ENCODE data around the gene NPDC1. TPM values are rescaled to one million over a fixed set of nuclear protein-coding genes. Genes with fewer than 3 reads are reported as not detected.

NPDC1 gene
- total RNA-seq, 2 experiments from 2014 or later, result 15.3 to 16.0 TPM

GRCh38 chr9:136995772-136996311 lies 50.1 kb downstream of the NPDC1 start:
- intact Hi-C loops (cut with DNase I, micrococcal nuclease), result no loop called here
- DNase-seq (no peak), ATAC-seq (ENCODE audit: poor library complexity) (no peak)
- peaks cover 50% of the 10 kb centered on the region for H3K4me1 Mint-ChIP-seq (ENCODE audit: low read depth)
- Histone ChIP-seq H3K27me3 (ENCODE audit: control insufficient read depth in 1 of 2, insufficient read depth in 2 of 2, low read length in 2 of 2) (peaks cover 0 to 4% of the 10 kb centered on the region in 2 experiments), H3K4me1 (ENCODE audit: insufficient read depth, low read length) (peaks cover 87% of the 10 kb centered on the region), H3K36me3 (ENCODE audit: insufficient read depth, low read length) (peaks cover 10% of the 10 kb centered on the region), H3K4me3 (ENCODE audit: low read length) (peak overlapping the region; percentile 41), H3K9me3 (ENCODE audit: control insufficient read depth in 1 of 2, insufficient read depth in 1 of 2, low read length in 2 of 2) (no peaks in the 10 kb centered on the region), H3K27ac (ENCODE audit: low read depth in 1 of 2, low read length in 2 of 2) (no peak overlapping the region)
- H3K27ac Mint-ChIP-seq, result peak overlapping the region; percentile 71
- peaks cover 10% of the 10 kb centered on the region for H3K27me3 Mint-ChIP-seq
- TF ChIP-seq CTCF (IDR thresholded peaks at IDR 0.05), result no peak
- H3K4me3 Mint-ChIP-seq, result peak overlapping the region; percentile 62
- H3K36me3 Mint-ChIP-seq (ENCODE audit: low read depth), result peaks cover 8% of the 10 kb centered on the region
- H3K9me3 Mint-ChIP-seq, result no peaks in the 10 kb centered on the region
- POLR2A ChIA-PET, result interaction anchor here (1.0 to 1.3 kb wide), 4 partner anchors 33 to 203 kb away, joined by 3 to 4 read pairs (median 4); partner anchors contain the start of gene FBXW5
- CTCF ChIA-PET, result interaction anchor here (1.1 to 1.8 kb wide), 4 partner anchors 33 to 154 kb away, joined by 3 to 9 read pairs (median 6); partner anchors contain the start of genes AJM1 and FBXW5

- Mint-ChIP-seq H3K27me3 (peaks cover 10% of the 10 kb centered on the region), H3K9me3 (no peaks in the 10 kb centered on the region), H3K36me3 (ENCODE audit: low read depth) (peaks cover 8% of the 10 kb centered on the region), H3K27ac (no peak overlapping the region), H3K4me1 (ENCODE audit: low read depth) (peaks cover 50% of the 10 kb centered on the region), H3K4me3 (no peak overlapping the region)
- Histone ChIP-seq H3K9me3 (ENCODE audit: control insufficient read depth in 1 of 2, insufficient read depth in 1 of 2, low read length in 2 of 2) (no peaks in the 10 kb centered on the region), H3K4me1 (ENCODE audit: insufficient read depth, low read length) (peaks cover 82% of the 10 kb centered on the region), H3K27me3 (ENCODE audit: control insufficient read depth in 1 of 2, insufficient read depth in 2 of 2, low read length in 2 of 2) (peaks cover 0 to 4% of the 10 kb centered on the region in 2 experiments), H3K4me3 (ENCODE audit: low read length) (no peak overlapping the region), H3K27ac (ENCODE audit: low read depth in 1 of 2, low read length in 2 of 2) (no peak overlapping the region), H3K36me3 (ENCODE audit: insufficient read depth, low read length) (peaks cover 10% of the 10 kb centered on the region)
- ChIA-PET CTCF (interaction anchor here (1.4 to 1.8 kb wide), 3 partner anchors 40 to 153 kb away, joined by 3 to 9 read pairs (median 6); partner anchors contain the start of genes AJM1 and FBXW5), POLR2A (interaction anchor here (1.1 to 1.3 kb wide), 2 partner anchors 51 to 203 kb away, joined by 3 to 4 read pairs; partner anchors contain the start of gene FBXW5)
- DNase-seq, result no peak
- ATAC-seq (ENCODE audit: poor library complexity), result no peak
- intact Hi-C loops (cut with DNase I, micrococcal nuclease), result no loop called here
- TF ChIP-seq CTCF (IDR thresholded peaks at IDR 0.05), result no peak
Measured at GRCh38 chr9:136995362-136995761, 50.6 kb downstream of the NPDC1 start.

- peaks cover 0 to 4% of the 10 kb centered on the region in 2 experiments for H3K27me3 ChIP-seq (ENCODE audit: control insufficient read depth in 1 of 2, insufficient read depth in 2 of 2, low read length in 2 of 2)
- no peak overlapping the region for H3K27ac ChIP-seq (ENCODE audit: low read depth in 1 of 2, low read length in 2 of 2)
- H3K9me3 ChIP-seq (ENCODE audit: control insufficient read depth in 1 of 2, insufficient read depth in 1 of 2, low read length in 2 of 2), result no peaks in the 10 kb centered on the region
- peaks cover 10% of the 10 kb centered on the region for H3K27me3 Mint-ChIP-seq
- ChIA-PET CTCF (interaction anchor here (1.6 kb wide), 1 partner anchor 153 kb away, joined by 6 read pairs; the partner anchor contains the start of gene AJM1), POLR2A (no interaction called here)
- no peak overlapping the region for H3K4me3 ChIP-seq (ENCODE audit: low read length)
- no peak overlapping the region for H3K4me3 Mint-ChIP-seq
- H3K27ac Mint-ChIP-seq, result no peak overlapping the region
- TF ChIP-seq CTCF (IDR thresholded peaks at IDR 0.05), result no peak
- intact Hi-C loops (cut with DNase I, micrococcal nuclease), result loop anchor here in 1 of 2 experiments (5.0 kb wide), 1 partner anchor 412 kb away; no protein-coding TSS in a partner anchor
- H3K36me3 Mint-ChIP-seq (ENCODE audit: low read depth), result peaks cover 8% of the 10 kb centered on the region
- H3K9me3 Mint-ChIP-seq, result no peaks in the 10 kb centered on the region
- H3K4me1 Mint-ChIP-seq (ENCODE audit: low read depth), result peaks cover 45% of the 10 kb centered on the region
- DNase-seq (no peak), ATAC-seq (ENCODE audit: poor library complexity) (no peak)
- peaks cover 10% of the 10 kb centered on the region for H3K36me3 ChIP-seq (ENCODE audit: insufficient read depth, low read length)
- H3K4me1 ChIP-seq (ENCODE audit: insufficient read depth, low read length), result peaks cover 77% of the 10 kb centered on the region
Measured at GRCh38 chr9:136994888-136995230, 51.1 kb downstream of the NPDC1 start.
